Urinary bladder (tissue), 4 donors: ENCODE data around the gene MELK. TPM values are rescaled to one million over a fixed set of nuclear protein-coding genes. Genes with fewer than 3 reads are reported as not detected.

ENCODE experiments used
- DNase-seq: peaks from one replicate; pipeline ENCODE4 v3.0.0-alpha.2; 2015; ENCODE audit errors: extremely low spot score
- H3K27ac ChIP-seq: one replicate; pipeline ENCODE4 v1.5.1; 2013; ENCODE audit warnings: low read depth, mild to moderate bottlenecking, moderate library complexity
- H3K36me3 ChIP-seq: one replicate; pipeline ENCODE4 v1.6.1; 2013; ENCODE audit warnings: mild to moderate bottlenecking, moderate library complexity; ENCODE audit not compliant: insufficient read depth
- H3K4me1 ChIP-seq: one replicate; pipeline ENCODE4 v1.6.1; 2013; ENCODE audit warnings: mild to moderate bottlenecking, moderate library complexity; ENCODE audit not compliant: insufficient read depth
- H3K4me3 ChIP-seq: one replicate; pipeline ENCODE4 v1.5.1; 2013; ENCODE audit warnings: low read depth, low read length
- WGBS: extraction: QIAGEN DNeasy Blood & Tissue Kit; methylation state at CpG from one replicate; pipeline ENCODE4 v1.1.7; 2013; 5-methylcytosine and 5-hydroxymethylcytosine counted together
- polyA plus RNA-seq: library from polyadenylated mRNA; stranded (reverse); fragments of 200-250 nt; gene quantifications from one replicate; pipeline ENCODE4 v1.2.3, GENCODE V29; 2013
- total RNA-seq: library from RNA; depleted of rRNA; stranded (reverse); fragments of >200 nt; gene quantifications from one replicate; pipeline ENCODE4 v1.2.3, GENCODE V29; 2014
- donor health status: healthy with polysubstance abuse.
- donor health status: healthy.

MELK gene
- total and polyA plus RNA-seq, 2 donors = 0.44 to 18.9 TPM

DNA sequence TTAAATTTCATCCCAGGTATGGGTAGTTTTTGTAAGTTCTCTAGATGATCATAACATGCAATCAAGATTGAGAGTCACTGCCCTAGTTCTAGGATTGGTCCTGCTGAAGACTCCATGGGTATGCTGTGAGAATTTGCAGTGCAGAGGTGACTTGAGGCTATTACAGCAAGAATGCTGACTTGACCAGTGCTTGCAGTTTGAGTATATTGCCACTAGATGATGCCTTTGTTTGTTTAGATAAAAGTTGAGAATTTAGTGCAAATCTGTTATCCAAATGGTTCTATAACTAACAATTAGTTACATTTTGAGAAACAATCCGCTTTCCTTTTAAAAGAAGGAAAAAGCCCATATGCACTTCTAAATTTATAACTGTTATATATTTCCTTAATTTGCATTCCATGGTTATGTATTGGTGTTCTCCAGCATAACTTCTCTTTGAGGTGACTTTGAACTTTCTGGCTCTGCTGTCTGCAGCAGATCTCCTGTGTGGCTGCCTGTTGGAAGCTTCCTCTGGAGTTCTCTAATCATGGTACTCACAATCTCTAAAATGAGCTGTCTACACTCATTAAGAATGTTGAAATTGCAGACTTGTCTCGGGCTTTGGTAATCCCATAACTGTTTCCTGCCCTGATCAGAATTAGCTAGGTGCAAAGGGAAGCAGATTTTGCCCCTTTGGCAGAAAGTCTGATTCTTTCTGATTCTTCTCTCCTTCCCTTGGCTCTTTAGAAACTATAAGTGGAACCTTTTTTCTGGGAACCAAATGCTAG, 24.9 kb downstream of the MELK start:
- Histone ChIP-seq H3K36me3 (no peaks in the 10 kb centered on the region), H3K4me3 (no peak overlapping the region), H3K27ac (no peak overlapping the region), H3K4me1 (no peaks in the 10 kb centered on the region)
- no peak for DNase-seq
- WGBS = 86% methylated on average over 2 of the region's 2 CpGs

DNA sequence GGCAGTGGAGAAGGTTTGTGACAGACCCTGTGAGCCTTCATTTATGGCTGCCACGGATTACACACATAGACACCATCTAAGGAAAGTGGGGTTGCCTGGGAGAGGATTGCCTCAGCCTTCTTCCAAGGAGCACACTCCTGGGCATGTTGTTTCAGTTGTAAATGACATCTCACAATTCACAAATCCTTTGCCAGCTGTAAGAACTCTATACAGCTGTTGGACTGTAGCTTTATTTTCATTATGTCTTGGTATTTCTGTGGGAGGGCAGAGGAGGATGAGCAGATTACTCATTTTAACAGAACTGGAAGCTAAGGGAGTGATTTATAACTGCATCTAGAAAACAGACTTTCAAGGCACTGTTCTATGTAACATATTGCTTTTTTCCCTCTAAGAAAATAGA, 25.6 kb downstream of the MELK start:
- WGBS = 72% methylated on average over 1 of the region's 1 CpG
- Histone ChIP-seq H3K36me3 (no peaks in the 10 kb centered on the region), H3K4me1 (no peaks in the 10 kb centered on the region), H3K27ac (no peak overlapping the region), H3K4me3 (no peak overlapping the region)
- no peak for DNase-seq

DNA sequence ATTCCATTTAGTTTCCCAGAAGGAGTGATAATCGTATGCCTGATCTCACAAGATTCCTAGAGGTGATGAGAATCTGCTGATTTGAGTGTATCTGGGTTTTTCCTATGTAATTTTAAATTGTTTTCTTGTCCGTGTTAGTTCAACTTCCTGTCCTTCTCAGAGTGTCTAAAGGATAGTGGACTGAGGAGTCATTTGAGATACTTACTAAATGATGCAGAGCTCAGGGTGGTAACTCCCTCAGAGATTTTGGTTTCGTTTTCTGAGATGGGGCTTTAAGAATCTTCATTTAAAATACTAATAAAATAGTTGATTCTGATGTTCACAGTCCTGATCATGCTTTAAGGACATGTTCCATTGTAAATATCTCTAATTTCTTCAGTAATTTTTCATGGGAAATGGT, 30.3 kb downstream of the MELK start:
- Histone ChIP-seq H3K36me3 (no peaks in the 10 kb centered on the region), H3K27ac (no peak overlapping the region), H3K4me1 (no peaks in the 10 kb centered on the region), H3K4me3 (no peak overlapping the region)
- 79% methylated on average over 3 of the region's 3 CpGs for WGBS
- no peak for DNase-seq

DNA sequence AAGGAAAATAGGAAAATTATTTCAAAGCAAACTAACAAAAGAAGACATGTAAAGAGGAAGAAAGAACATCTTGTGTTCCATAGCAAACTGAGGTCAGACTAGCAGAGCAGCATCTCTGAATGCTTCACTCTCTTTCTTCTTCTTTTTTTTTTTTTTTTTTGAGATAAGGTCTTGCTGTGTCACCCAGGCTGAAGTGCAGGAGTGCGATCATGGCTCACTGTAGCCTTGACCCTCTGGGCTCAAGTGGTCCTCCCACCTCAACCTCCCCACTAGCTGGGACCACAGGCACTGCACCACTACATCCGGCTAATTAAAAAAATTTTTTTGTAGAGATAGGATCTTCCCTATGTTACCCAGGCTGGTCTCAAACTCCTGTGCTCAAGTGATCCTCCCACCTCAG, 36.6 kb downstream of the MELK start:
- Histone ChIP-seq H3K36me3 (no peaks in the 10 kb centered on the region), H3K27ac (no peak overlapping the region), H3K4me3 (no peak overlapping the region), H3K4me1 (no peaks in the 10 kb centered on the region)
- DNase-seq = no peak
- 98% methylated on average over 2 of the region's 2 CpGs for WGBS

DNA sequence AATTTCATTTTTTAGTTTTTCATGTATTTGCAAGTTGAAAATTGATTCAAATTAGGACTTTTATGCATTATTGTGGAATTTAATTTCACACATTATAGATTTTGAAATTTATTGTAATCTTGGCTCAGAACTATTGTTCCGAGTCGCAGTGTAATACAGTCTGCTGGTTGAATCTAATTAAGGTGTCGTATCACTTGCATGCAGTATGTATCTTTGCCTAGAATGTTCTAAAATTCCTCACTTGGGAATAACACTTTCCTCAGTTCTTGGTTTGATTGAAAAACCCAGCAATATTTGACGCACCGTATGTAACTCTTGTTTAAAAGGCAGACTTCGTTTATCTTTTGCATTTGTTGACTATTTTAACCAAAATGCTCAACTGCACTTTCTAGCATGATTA, 49.4 kb downstream of the MELK start:
- 94% methylated on average over 6 of the region's 6 CpGs for WGBS
- H3K4me1 ChIP-seq = no peaks in the 10 kb centered on the region
- no peak overlapping the region for H3K27ac ChIP-seq
- H3K4me3 ChIP-seq = no peak overlapping the region
- no peak for DNase-seq
- H3K36me3 ChIP-seq = no peaks in the 10 kb centered on the region

DNA sequence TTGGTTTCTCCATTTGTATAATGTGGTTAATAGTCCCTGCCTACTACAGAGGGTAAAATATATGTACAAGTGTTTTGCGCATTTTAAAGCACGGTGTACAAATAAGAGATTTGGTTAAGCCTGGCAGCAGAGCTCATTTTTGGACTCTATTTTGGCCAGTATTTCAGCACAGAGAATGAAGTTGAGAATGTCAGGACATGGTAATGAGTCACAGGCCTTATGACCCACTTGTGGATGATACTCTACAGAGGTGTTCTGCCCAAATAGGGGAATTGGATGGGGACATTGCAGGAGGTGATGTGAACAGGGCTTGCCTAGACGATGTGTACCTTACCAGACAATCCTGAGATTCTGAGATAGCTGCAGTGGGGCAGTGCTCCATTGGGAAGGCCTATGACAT, 50.6 kb downstream of the MELK start:
- WGBS = 91% methylated on average over 3 of the region's 3 CpGs
- H3K27ac ChIP-seq = no peak overlapping the region
- no peak for DNase-seq
- H3K4me3 ChIP-seq = no peak overlapping the region
- no peaks in the 10 kb centered on the region for H3K36me3 ChIP-seq
- H3K4me1 ChIP-seq = no peaks in the 10 kb centered on the region

DNA sequence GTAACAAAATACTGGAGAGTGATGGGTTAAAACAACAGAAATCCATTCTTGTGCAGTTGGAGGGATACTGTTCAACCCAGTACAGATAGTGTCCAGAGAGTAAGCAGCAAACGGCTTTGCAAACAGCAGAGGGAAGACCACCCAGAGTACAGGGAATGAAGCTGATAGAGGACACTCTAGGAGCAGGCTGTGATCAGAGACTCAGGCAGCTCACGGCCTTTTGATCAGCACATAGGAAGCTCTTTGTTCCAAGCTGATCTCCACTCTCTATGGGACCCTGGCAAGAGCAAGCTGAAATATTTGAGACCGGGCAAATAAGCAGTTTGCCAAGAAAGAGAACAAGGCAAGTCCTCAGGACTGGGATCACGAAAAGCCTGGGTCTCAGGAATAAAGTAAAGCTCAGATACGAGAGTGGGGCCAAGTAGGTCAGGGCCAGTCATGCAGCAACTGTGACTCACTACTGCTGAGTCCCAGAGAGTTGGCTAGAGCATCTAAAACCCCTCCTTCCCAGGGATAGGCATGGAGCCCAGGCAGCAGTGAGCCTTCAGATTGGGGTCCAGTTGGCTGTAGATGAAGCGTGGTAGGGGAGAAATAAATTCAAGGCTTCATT, 52.4 kb downstream of the MELK start:
- Histone ChIP-seq H3K4me1 (no peaks in the 10 kb centered on the region), H3K4me3 (no peak overlapping the region), H3K27ac (no peak overlapping the region), H3K36me3 (no peaks in the 10 kb centered on the region)
- DNase-seq = no peak
- 28% methylated on average over 6 of the region's 6 CpGs for WGBS

DNA sequence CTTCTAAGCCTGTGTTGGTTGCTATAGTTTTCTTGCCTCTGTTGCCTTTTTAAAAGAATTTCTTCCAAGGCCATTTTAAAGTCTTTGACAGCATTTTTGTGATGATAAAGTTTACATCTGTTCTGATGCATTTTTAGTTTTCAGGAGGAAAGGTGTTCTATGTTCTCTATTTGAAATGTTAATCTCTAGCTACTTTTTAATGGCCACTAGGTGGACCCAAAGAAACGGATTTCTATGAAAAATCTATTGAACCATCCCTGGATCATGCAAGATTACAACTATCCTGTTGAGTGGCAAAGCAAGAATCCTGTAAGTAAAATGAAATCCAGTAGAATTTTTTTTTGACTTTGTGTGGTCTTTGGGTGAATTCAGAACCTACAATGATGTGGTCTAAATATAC, 60.2 kb downstream of the MELK start:
- no peak for DNase-seq
- WGBS = 13% methylated on average over 1 of the region's 1 CpG

DNA sequence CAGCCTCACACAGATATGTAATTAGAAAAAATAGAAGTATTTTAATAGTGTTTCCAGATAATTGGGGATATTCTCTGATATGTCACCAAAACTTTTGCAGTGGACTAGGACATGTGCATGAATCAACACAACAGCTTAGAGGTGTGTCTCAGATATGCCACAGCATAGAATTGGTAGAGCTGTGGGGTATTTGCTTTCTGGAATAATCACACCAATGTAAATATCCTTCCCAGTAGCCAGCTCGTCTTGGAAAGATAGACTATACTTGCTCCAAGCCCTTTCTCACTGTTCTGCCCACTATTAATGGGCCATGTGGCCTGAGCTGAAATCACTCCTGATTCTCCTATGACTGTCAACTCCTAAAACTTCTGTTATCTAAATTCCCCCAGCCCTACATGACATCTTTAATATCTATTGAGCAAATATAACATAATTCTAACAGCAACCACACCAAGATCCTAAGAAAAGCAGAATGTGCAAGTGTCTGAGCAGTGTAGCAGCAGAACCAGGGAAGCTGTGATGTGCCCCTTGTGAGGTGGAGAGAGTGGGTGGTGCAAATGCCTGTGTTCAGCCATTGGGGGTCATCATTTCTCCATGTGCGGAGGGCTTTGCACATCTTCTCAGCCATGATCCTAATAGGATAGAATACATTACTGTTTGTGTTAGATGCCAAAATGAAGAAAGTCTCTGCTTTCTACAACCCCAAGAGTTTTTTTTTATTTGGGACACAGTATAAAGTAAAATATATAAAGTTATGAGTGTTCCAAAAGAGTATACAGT, 65.0 kb downstream of the MELK start:
- DNase-seq = no peak
- Histone ChIP-seq H3K4me1 (no peaks in the 10 kb centered on the region), H3K4me3 (no peak overlapping the region), H3K27ac (no peak overlapping the region), H3K36me3 (no peaks in the 10 kb centered on the region)
- 80% methylated on average over 2 of the region's 2 CpGs for WGBS

More for the DNA sequence above, 60.2 kb downstream of the MELK start:
- Histone ChIP-seq H3K27ac (no peak overlapping the region), H3K4me1 (no peaks in the 10 kb centered on the region), H3K36me3 (no peaks in the 10 kb centered on the region), H3K4me3 (no peak overlapping the region)

DNA sequence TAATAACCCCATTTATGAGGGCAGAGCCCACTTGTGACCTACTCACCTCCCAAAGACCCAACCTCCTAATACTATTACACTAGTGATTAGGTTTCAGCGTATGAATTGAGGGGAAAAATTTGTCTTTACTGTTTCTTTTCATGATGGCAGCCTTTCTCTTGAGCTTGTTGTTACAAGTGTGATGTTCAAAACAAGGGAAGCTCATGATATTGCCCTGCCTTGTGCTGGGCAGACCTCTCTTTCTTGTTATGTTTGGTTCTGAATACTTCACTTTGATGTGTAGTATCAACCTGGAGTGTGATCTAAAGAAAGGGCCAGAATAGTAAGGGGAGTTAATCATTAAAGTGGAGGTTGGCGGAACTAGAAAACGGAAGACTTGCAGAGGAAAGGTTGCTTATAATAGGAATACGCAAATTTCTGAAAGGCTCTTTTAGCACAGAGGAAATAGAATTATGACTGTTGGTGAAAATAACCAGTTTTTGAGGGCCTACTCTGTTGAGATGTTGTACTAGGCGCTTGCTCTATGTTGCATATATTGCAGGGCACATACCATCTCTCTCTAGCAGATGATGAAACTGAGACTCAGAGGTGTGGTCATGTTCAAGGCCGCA, 68.2 kb downstream of the MELK start:
- WGBS = 96% methylated on average over 6 of the region's 6 CpGs
- no peak overlapping the region for H3K27ac ChIP-seq
- no peak overlapping the region for H3K4me3 ChIP-seq
- no peaks in the 10 kb centered on the region for H3K36me3 ChIP-seq
- DNase-seq = no peak
- no peaks in the 10 kb centered on the region for H3K4me1 ChIP-seq

DNA sequence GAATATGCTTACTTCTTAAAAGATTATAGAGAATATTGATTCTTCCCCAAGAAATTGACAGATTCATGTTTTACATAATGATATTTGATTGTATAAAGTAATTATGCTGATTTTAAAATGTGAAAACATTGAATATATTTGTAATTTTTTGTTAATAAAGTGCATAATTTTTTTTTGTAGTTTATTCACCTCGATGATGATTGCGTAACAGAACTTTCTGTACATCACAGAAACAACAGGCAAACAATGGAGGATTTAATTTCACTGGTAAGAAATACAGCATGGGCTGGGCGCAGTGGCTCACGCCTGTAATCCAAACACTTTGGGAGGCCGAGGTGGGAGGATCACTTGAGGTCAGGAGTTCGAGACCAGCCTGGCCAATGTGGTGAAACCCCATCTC, 70.1 kb downstream of the MELK start:
- 98% methylated on average over 6 of the region's 6 CpGs for WGBS
- Histone ChIP-seq H3K4me3 (no peak overlapping the region), H3K27ac (no peak overlapping the region), H3K36me3 (no peaks in the 10 kb centered on the region), H3K4me1 (no peaks in the 10 kb centered on the region)
- DNase-seq = no peak

DNA sequence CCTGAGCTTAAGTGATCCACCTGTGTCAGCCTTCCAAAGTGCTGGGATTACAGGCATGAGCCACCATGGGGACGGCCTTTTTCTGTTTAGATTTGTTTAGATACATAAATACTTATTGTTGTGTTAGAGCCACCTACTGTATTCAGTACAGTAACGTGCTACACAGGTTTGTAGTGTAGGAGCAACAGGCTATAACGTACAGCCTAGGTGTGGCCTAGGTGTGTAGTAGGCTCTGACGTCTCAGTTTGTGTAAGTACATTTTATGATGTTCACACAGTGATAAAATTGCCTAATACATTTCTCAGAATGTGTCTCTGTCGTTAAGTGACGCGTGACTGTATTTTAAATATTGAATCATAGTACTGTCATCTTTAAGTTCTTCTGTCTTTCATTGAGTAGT, 84.1 kb downstream of the MELK start:
- no peak for DNase-seq
- no peak overlapping the region for H3K4me3 ChIP-seq
- WGBS = 96% methylated on average over 7 of the region's 7 CpGs

DNA sequence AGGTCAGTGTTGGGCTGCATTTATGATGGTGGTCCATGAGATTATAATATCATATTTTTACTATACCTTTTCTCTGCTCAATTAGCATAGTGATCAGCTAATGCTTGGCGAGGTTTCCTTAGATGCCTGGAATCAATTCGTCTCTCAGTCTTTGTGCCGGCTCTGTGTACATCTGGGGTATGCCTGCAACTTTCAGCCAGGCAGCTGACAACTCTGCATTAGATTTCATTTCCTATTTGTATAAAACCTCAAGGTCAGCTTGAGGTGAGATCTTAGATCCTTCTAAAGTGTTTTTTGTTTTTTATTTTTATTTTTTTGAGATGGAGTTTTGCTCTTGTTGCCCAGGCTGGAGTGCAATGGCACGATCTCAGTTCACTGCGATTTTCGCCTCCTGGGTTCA, 86.8 kb downstream of the MELK start:
- no peak overlapping the region for H3K4me3 ChIP-seq
- H3K36me3 ChIP-seq = no peaks in the 10 kb centered on the region
- no peak overlapping the region for H3K27ac ChIP-seq
- WGBS = 91% methylated on average over 6 of the region's 6 CpGs
- H3K4me1 ChIP-seq = no peaks in the 10 kb centered on the region
- DNase-seq = no peak

More for the DNA sequence above, 84.1 kb downstream of the MELK start:
- H3K4me1 ChIP-seq = no peaks in the 10 kb centered on the region
- H3K36me3 ChIP-seq = no peaks in the 10 kb centered on the region
- H3K27ac ChIP-seq = no peak overlapping the region
